GM10248 (cell line): ENCODE data around the gene SLC34A1.

ENCODE experiments used
- CTCF ChIA-PET: fragments of 300-600 bp; sonication (Branson Sonifier 250); formaldehyde crosslinking; extraction: SDS; loops from one replicate; lab custom pipeline; 2021; ENCODE audit warnings: antibody characterized with exemption; lab: Yijun Ruan, JAX
- POLR2A ChIA-PET: fragments of 350-650 bp; sonication (Branson Sonifier 250); formaldehyde crosslinking; extraction: SDS; loops from one replicate; lab custom pipeline; 2020; ENCODE audit warnings: antibody characterized with exemption; lab: Yijun Ruan, JAX
- DNase-seq: peaks from one replicate; pipeline ENCODE4 v3.0.0; 2012; ENCODE audit errors: extremely low spot score
- TF ChIP-seq, protein P1 (sequence below): IDR thresholded peaks from 2 replicates; pipeline ENCODE4 v1.5.1; 2012; ENCODE audit warnings: mild to moderate bottlenecking, low read depth; ENCODE audit errors: extremely low read depth, missing control alignments, control extremely low read depth

Gene SLC34A1

DNA sequence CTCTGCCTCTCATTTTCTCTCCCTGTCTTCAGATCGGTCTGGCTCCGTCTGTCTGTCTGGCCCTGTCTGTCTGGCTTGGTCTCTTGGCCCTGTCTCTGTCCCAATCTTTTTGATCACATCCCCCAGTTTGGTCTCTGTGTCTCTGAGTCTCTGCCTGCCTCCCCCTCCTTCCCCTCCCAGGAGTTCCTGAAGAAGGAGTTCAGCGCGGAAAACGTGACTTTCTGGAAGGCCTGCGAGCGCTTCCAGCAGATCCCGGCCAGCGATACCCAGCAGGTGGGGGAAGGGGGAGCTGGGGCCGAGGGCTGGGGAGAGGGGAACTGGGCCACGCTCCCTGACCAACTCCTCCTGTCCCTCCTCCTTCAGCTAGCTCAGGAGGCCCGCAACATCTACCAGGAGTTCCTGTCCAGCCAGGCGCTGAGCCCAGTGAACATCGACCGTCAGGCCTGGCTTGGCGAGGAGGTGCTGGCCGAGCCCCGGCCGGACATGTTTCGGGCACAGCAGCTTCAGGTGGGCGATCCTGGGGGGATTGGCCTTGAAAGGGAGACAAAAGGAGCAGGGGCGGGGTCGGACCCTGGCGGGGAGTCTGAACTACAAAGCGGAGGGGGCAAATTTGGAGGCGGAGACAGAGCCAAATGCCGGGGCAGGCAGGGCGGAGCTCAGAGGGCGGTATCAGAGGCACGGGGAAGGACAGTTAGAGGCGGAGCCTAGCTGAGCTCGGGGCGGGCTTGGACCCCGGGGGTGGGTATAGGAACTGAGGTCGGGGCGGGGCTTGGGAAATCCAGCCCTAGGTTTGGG lies 17.5 kb upstream of the SLC34A1 start:
- no peak for DNase-seq
- ChIA-PET POLR2A (interaction anchor here (0.6 kb wide), 1 partner anchor 8 kb away, joined by 4 read pairs; no protein-coding TSS in a partner anchor), CTCF (interaction anchor here (0.8 to 35.5 kb wide), 7 partner anchors 1 to 88 kb away, joined by 3 to 734 read pairs (median 5); partner anchors contain the start of genes LMAN2, RGS14 and SLC34A1)
- TF ChIP-seq, protein P1, sequence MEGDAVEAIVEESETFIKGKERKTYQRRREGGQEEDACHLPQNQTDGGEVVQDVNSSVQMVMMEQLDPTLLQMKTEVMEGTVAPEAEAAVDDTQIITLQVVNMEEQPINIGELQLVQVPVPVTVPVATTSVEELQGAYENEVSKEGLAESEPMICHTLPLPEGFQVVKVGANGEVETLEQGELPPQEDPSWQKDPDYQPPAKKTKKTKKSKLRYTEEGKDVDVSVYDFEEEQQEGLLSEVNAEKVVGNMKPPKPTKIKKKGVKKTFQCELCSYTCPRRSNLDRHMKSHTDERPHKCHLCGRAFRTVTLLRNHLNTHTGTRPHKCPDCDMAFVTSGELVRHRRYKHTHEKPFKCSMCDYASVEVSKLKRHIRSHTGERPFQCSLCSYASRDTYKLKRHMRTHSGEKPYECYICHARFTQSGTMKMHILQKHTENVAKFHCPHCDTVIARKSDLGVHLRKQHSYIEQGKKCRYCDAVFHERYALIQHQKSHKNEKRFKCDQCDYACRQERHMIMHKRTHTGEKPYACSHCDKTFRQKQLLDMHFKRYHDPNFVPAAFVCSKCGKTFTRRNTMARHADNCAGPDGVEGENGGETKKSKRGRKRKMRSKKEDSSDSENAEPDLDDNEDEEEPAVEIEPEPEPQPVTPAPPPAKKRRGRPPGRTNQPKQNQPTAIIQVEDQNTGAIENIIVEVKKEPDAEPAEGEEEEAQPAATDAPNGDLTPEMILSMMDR, result no peak

DNA sequence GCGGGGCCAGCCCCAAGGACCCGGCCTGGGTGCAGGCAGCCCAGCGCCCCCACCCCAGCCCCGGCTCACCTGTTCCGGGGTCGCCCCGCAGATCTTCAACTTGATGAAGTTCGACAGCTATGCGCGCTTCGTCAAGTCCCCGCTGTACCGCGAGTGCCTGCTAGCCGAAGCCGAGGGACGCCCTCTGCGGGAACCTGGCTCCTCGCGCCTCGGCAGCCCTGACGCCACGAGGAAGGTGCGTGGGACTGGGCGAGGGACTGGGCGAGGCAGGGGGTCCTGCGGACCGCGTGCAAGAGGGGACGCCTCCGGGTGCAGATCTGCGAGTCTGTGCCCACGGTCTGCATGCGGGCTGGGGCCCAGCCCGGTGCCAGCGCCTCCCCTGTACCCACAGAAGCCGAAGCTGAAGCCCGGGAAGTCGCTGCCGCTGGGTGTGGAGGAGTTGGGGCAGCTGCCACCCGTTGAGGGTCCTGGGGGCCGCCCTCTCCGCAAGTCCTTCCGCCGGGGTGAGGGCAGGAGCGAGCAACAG lies 16.8 kb upstream of the SLC34A1 start:
- DNase-seq, result no peak
- POLR2A ChIA-PET, result no interaction called here
- CTCF ChIA-PET, result interaction anchor here (0.8 to 35.5 kb wide), 5 partner anchors 2 to 87 kb away, joined by 3 to 734 read pairs (median 15); partner anchors contain the start of genes LMAN2, RGS14 and SLC34A1
- TF ChIP-seq, protein P1, result no peak

DNA sequence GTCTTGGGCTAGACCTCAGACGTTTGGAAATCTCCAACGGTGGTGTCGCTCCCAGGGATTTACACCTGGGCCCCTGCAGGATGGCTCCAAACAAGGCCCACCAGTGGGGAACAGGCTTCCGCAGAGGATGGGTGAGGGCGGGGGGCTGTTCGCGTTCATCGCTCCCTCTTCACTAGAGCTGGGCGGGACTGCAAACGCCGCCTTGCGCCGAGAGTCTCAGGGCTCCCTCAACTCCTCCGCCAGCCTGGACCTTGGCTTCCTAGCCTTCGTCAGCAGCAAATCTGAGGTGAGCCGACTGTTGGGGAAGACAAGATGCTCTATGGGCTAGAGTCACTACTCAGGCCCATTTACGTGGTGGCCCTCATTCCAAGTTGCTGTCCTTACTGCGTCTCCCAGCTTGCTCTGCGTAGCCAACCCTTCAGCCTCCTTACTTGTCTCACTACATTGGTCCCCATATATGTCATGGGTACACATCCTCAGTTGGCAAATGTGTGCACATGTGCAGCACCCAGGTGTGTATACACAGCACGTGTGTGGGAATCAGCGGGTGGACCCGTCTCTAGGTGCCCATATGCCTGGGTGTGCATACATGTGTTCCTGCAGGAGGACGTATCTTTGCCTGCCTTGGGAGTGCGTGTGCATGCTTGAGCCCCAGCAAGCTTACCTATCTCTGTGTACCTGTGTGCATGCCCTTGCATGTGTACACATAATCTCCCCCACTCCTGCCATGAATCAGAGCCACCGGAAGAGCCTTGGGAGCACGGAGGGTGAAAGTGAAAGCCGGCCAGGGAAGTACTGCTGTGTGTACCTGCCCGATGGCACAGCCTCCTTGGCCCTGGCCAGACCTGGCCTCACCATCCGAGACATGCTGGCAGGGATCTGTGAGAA lies 16.0 kb upstream of the SLC34A1 start:
- TF ChIP-seq, protein P1, result no peak
- ChIA-PET CTCF (interaction anchor here (1.0 to 35.5 kb wide), 17 partner anchors 2 to 237 kb away, joined by 3 to 734 read pairs (median 5); partner anchors contain the start of genes LMAN2, PFN3, RGS14 and SLC34A1), POLR2A (no interaction called here)
- DNase-seq, result no peak

DNA sequence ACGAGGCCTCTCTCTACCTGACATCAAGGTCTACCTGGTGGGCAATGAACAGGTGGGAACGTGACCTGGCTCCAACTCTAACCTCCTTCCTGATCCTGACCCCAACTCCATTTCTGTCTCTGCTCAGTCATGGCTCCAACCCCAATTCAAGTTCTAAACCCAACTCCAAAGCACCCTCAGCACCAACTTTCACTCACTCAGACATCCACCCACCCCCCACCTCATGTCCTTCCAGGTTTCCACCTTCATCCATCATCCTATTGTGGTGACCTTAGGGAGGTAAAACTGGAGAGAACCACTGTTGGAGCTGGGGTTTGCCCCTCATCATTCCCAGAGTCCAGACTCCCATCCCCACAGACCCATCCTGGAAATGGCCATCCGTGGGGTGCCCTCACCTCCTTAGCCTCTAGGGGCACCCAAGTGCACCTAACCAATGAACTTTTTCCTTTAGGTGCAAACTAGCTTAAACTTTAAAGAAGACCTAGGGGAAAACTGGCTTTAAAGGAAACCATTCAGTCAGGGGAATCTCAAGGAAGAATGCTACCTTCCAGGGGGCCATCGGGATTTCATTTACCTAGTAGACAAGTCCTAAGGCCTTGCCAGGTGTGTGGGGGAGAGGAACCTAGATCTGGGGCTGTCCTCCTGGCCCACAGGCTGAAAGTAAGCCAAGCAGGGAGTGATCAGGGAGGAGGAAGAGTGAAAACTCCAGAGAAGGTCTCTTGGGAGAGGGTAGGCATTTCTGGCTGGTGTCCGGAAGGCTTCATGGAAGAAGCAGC lies 15.2 kb upstream of the SLC34A1 start:
- POLR2A ChIA-PET, result no interaction called here
- TF ChIP-seq, protein P1, result peak; percentile 77
- CTCF ChIA-PET, result interaction anchor here (1.0 to 35.5 kb wide), 21 partner anchors 3 to 238 kb away, joined by 3 to 734 read pairs (median 4); partner anchors contain the start of genes LMAN2, PFN3, RGS14 and SLC34A1
- DNase-seq, result peak; percentile 62

DNA sequence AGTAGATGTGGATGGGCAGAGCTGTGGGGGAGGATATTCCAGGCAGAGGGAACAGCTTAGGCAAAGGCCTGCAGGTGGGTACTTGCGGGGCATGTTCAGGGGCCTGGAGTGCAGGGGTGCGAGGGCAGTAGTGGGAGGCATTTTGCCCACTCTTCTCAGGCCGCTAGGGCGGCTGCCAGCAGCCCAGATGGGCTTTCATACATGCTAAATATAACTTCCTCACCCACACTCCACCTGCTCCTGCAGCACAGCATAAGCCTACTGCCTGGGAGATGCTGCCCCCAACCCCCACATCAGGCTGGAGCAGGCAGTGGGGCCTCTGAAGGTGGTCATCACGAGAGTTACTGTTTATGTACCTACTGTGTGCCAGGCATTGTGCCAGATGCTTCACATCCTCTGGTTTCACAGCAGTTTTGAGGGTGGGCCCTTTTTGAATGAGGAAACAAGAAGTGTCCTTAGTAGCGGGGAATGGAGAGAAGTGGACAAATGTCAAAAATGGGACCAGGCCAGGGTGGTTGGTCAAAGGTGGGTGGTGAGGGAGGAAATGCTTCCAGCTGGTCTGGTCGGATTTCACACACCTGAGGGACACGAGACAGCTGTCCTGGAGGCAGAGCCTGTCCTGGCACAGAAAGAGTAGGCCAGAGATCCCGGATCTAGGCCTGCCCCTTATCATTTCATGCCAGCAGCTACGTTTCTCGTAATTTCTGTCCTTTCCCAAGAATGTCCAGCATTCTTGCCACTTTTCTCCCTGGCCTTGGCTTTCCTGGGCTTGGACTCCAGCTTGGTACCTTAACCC lies 14.4 kb upstream of the SLC34A1 start:
- TF ChIP-seq, protein P1, result no peak
- DNase-seq, result no peak
- ChIA-PET CTCF (interaction anchor here (0.9 to 35.5 kb wide), 27 partner anchors 4 to 139 kb away, joined by 3 to 734 read pairs (median 4); partner anchors contain the start of genes DOK3, LMAN2, PFN3 and RGS14), POLR2A (no interaction called here)
